ENCODE results near the gene CYP26B1. TPM values are rescaled to one million over a fixed set of nuclear protein-coding genes. Genes with fewer than 3 reads are reported as not detected.

Gene CYP26B1
- total and polyA plus RNA-seq, 2 donors (not counting 3 experiments of a cell fraction or from before 2014, with no cell fraction given), result 0.30 to 1.1 TPM

- Histone ChIP-seq H3K4me1 (ENCODE audit: control insufficient read depth, extremely low read depth, insufficient read depth, low read length) (peaks cover 12% of the 10 kb centered on the region), H3K4me2 (ENCODE audit: insufficient read depth, low read length) (no peak overlapping the region), H3K4me3 (replicated peaks in 1 of 3; ENCODE audit: insufficient read depth in 1 of 3, low read depth in 1 of 3, low read length in 3 of 3) (no peak overlapping the region), H2AFZ (ENCODE audit: low read depth, low read length) (no peak overlapping the region), H3K79me2 (ENCODE audit: control insufficient read depth, insufficient read depth, low read length) (no peaks in the 10 kb centered on the region), H3K27me3 (ENCODE audit: control insufficient read depth in 2 of 2, insufficient read depth in 2 of 2, low read length in 2 of 2) (peaks cover 31 to 45% of the 10 kb centered on the region in 2 experiments), H3K9me3 (replicated peaks; ENCODE audit: control insufficient read depth, insufficient read depth, low read length) (no peaks in the 10 kb centered on the region), H3K36me3 (ENCODE audit: control insufficient read depth in 2 of 2, extremely low read depth in 1 of 2, insufficient read depth in 2 of 2, low read length in 2 of 2) (no peaks in the 10 kb centered on the region), H4K20me1 (replicated peaks; ENCODE audit: control insufficient read depth, extremely low read depth, insufficient read depth, low read length) (no peaks in the 10 kb centered on the region), H3K27ac (ENCODE audit: insufficient read depth, low read depth, low read length) (no peak overlapping the region), H3K9me1 (replicated peaks; ENCODE audit: control insufficient read depth, extremely low read depth, insufficient read depth, low read length) (no peaks in the 10 kb centered on the region), H3K9ac (replicated peaks; ENCODE audit: extremely low read depth, insufficient read depth, low read length) (no peak overlapping the region)
- POLR2A ChIA-PET, result no interaction called here
- BruUV-seq (replicated peaks), result no TSS peak
- TF ChIP-seq MYC (IDR thresholded peaks at IDR 0.05; ENCODE audit: low read depth, low read length) (no peak), FOS (IDR thresholded peaks at IDR 0.05; ENCODE audit: borderline replicate concordance, insufficient read depth, low read length) (no peak), JUN (IDR thresholded peaks at IDR 0.05; ENCODE audit: borderline replicate concordance, insufficient read depth, insufficient read length, low read depth) (no peak), POLR2A (IDR thresholded peaks at IDR 0.05; ENCODE audit: low read depth, low read length) (no peak), EZH2 (IDR thresholded peaks at IDR 0.05; ENCODE audit: borderline replicate concordance, low read depth, low read length, severe bottlenecking) (no peak), CTCF (IDR thresholded peaks at IDR 0.05; ENCODE audit: extremely low read depth in 1 of 2, insufficient read depth in 1 of 2, low read depth in 1 of 2, low read length in 2 of 2) (no peak), MAX (IDR thresholded peaks at IDR 0.05; ENCODE audit: insufficient read depth, insufficient read length) (no peak), POLR2AphosphoS5 (IDR thresholded peaks at IDR 0.05; ENCODE audit: insufficient read depth, low read depth, low read length) (no peak), GATA2 (IDR thresholded peaks at IDR 0.05; ENCODE audit: insufficient read depth, insufficient read length, low read depth, low read length) (no peak)
- DNase-seq (ENCODE audit: low read depth, low spot score), result no peak
- FAIRE-seq, result no peak
- dilution Hi-C loops (cut with MboI; ENCODE audit: extremely low pct_ligation_motif_present, low sequenced_read_pairs), result no loop called here
- intact Hi-C loops (cut with micrococcal nuclease), result no loop called here
- CTCF ChIA-PET, result interaction anchor here (1.5 to 2.0 kb wide), 2 partner anchors 8 to 218 kb away, joined by 4 to 8 read pairs; no protein-coding TSS in a partner anchor
Observed at GRCh38 chr2:72141881-72142451, 5.7 kb downstream of the CYP26B1 start.
